GM19193 (cell line): Measurements from ENCODE around the gene KDSR.

Source experiments
- POLR2A ChIP-seq: IDR thresholded peaks from 4 replicates; pipeline ENCODE4 v1.6.1; 2011; ENCODE audit not compliant: insufficient read depth, insufficient read length; ENCODE audit errors: extremely low read depth

KDSR gene

DNA sequence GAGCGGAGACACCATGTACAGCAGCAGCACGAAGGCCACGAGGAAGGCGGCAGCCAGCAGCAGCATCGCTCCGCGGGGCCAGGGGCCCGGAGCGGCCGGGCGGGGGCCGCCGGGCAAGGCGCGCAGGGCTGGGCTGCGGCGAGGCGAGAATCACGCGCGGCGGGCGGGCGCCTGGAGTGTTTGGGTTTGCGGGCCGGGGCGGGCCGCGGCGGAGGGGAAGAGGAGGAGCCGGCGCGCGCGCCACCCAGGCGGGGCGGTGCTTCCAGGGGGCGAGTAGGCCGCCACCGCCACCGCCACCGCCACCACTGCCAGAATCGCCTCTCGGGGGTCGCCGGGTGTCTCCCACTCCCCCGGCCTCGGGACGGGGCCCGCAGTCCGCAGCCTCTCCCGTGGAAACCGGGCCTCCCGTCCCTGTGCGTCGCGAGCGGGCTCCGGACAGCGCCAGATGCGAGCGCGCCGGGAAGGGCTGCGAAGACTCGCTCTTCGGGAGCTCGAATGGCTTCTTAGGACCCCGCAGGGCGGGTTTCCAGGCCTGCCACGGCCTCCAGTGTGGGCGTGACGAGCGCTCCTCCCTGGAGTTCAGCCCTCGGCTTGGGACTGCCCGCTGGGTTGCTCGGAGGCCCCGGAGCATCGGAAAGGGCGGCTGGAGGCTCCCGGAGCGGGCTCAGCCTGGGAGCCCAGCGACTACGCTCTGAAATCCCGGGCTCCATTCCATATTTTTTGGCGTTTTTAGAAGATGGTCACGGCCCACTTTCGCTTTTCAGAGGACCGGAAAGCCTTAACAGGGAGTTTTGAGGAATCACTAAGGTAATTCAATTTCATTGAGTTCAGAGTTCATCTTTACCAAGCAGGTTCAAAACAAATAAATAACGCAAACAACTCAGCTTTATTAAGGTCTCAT is at the start of gene KDSR:
TSS of gene KDSR (minus strand) at position 154 of the 901 bp plus-strand sequence. CDS start at position 66, 88 bp downstream.
- TF ChIP-seq POLR2A, result peak; percentile 90

DNA sequence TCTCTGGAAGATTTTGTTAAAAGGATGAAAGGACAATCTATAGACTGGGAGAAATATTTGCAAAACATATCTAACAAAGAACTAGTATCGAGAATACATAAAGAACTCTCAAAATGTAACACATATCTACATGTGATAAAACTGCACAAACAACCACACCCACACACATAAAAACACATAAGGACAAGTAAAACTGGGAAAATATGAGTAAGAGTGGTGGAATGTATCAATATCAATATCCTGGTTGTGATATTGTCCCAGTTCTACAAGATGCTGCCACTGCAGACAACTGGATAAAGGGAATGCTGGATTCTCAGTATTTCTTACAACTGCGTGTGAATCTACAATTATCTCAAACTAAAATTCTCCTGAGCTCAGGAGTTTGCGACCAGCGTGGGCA is 45.9 kb upstream of the KDSR start:
- TF ChIP-seq POLR2A, result no peak

- no peak for TF ChIP-seq POLR2A
Observed at GRCh38 chr18:63410792-63411191, 43.8 kb upstream of the KDSR start.

GRCh38 chr18:63409301-63409700 is 42.3 kb upstream of the KDSR start:
- TF ChIP-seq POLR2A, result no peak

GRCh38 chr18:63407734-63408133 is 40.7 kb upstream of the KDSR start:
- no peak for TF ChIP-seq POLR2A

DNA sequence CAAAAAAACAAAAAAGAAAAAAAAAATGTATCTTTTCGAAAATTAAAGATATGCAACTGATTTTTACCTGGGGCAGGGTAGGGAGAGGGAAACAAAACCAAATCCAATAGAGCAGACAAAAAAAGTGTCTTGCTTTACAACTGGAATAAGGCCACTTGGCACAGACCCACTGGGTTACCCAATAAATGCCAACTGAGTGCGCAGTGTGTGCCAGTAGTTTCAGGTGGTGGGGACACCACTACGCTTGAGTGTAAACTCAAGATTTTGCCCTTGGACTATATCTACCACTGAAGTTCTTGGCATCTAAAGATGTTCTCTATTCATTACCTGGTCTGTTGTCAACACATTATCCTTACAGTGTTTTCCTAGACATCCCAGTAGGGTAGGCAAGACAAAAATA is 39.0 kb upstream of the KDSR start:
- no peak for TF ChIP-seq POLR2A

GRCh38 chr18:63402246-63403162 is 35.5 kb upstream of the KDSR start:
- TF ChIP-seq POLR2A, result no peak

DNA sequence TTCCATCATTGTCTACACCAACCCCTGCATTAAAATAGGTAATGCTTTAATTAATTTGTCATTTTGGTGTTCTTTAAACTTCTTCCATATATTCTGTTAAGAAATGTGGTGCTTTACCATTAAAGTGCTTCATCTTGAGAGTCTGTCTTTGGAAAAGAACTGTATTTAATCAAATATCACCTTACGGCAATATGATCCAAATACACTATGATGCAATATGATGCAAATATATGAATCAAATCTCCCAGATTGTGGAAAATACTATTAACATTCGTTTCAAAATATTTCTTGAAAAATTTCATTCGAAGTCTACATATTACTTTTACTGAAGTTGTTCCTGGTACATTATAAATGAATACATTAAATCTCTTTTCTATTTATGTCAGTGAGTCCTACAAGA is 32.3 kb upstream of the KDSR start:
- no peak for TF ChIP-seq POLR2A

DNA sequence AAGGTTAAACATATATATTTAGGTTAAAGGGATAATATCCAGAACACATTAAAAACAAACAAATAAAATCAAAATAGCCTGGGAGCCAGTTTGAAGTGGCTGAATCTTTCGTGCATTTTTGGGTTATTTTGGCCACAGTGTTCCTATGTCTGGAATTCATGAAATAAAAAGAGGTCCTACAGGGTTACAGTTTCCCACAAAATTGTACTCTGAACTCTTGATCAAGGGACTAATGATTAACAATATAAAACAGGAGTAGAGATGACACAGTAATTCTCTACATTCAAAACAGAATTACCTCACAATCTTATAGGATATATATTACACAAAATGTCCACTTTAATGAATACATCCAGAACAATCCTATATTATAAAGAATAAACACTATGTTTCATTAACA is 30.3 kb upstream of the KDSR start:
- no peak for TF ChIP-seq POLR2A

GRCh38 chr18:63395503-63395902 is 28.5 kb upstream of the KDSR start:
- no peak for TF ChIP-seq POLR2A

DNA sequence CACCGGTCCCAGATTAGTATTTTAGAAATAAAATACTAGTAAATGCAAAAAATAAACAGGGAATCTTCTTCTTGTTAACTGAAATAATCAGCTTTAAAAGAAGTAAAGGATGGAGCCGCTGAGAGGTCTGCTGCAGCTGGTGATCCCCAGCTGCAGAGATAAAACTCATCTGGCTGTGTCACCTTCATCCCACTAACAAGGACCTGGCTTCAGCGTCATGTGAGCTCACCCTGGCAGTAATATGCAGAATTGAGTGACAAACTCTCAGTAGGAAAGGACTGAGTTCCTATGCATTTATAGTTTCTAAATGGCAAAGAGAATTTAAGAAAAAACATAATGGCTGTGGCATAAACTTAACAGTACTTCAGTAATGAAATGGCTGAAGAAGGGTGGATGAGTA is 27.9 kb upstream of the KDSR start:
- no peak for TF ChIP-seq POLR2A

DNA sequence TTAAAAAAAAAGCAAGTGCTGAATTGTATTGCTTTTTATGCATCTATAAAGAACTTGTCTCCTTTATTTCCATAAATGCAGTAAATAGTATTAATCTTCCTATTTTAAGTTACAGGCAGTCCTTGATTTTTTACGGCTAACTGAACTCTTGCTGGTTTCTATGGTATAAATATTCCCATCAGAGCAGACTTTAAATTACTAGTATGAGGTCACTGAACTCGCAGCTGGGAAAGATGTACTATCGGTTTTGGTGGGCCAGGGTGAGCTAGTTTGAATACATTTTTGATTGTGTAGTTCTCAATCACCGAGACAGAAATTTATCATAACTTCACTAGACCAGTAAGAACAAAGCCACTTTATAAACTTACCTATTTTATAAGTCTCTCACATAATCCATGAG is 20.9 kb upstream of the KDSR start:
- no peak for TF ChIP-seq POLR2A

DNA sequence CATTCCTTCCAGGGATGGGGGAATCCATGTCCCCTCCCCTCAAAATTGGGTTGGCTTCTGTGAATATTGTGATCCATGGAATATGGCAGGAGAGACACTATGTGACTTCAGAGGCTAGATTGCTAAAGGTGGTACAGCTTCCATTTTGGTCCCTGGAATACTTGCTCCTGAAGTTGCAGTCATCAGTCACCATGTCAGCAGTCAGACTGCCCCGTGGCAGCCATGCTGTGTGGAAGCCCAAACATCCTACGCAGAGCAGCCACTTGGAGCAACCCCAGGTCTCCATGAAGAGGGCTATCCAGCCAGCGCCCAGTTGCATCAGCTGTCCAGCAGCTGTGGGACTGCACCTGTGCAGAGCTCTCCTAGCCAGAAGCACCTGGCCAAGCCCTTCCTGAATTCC is 15.8 kb upstream of the KDSR start:
- TF ChIP-seq POLR2A, result no peak

GRCh38 chr18:63379639-63379962 is 12.6 kb upstream of the KDSR start:
- no peak for TF ChIP-seq POLR2A

DNA sequence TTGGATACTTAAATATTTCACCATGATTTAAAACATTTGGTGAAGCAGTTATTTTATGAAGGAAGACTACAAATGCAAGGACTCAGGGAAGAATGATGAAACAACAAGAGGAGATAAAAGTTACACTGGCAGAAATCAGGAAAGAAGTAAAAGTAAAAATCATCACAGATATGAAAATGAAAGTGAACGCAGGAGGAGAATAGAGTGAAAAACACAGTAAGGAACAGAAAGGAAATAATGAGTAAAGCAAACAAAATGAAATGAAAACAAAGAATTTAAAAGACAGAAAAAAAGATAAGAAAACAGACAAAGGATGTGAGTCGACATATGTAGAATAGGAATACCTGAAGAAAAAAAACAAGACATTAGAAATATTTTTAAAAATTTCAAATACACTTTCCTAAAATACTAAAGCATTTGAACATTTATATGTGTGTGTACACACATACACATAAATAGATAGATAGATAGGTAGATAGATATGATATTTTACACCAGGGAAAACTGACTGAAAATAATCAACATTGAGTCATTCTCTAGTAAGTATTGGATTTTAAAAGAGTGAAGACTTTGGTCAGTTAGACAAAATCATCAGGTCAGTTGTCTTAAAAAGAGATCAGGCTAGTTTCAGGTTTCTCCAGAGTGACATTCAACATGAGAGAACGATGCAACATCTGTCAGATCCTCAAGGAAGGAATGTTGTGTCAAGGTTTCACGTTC is 12.1 kb upstream of the KDSR start:
- no peak for TF ChIP-seq POLR2A
